ENCODE results near the gene ARHGEF6.

ARHGEF6 gene

DNA sequence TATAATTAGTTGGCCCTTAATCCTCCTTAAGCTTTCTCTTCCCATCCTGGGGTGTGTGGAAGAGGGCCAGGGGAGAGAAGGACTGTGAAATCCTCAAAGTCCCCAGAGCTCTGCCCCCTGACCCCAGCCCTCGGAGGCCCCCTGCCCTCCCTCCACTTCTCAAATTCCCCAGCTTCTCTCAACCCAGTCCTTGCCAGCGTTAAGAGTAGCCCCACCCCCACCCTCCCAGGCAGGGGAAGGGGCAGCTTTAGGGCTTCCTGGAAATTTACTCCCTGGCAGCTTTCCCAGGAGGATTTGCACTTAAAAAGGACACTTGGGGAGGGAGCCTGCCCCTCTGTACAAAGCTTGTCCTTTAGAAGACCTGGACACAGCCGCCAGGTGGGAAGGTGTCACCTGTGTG lies 144.6 kb downstream of the ARHGEF6 start:
- no peak for FAIRE-seq

DNA sequence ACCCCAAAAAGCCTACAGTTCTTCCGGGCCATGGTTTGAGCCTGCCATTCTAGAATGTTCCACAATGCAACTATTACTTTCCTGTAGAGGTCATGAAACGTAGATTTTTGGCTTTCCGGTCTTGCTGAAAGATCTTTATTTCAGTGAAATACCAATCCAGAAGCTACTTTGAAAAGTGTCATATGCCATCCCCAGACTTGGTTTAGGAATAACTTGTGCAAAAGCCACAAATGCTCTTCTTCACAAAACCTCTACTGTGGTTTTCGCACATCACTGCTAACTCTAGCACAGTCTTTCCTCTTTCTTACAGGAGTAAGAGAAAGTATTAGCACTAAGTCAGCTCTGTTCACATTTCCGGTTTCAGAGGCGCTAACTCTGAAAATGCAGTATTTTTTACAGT lies 145.5 kb downstream of the ARHGEF6 start:
- no peak for FAIRE-seq

DNA sequence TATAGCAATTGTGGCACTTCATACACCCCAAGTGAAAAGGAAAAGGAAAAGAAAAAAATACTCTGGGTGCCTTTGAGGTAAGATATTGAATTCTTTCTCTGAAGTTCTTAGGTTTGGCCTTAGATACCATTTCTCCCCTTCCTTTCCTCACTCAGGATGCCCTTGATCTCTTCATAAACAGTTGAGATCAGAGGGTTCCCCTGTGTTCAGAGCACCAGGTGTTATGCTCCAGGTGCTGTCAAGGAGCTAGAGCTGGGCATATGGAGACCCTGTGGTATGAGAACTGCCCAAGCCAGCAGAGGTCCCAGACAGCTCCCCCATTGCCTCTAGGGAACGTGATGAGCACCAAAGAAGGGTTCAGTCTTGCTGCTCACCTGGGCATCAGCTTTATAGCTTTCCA lies 149.9 kb downstream of the ARHGEF6 start:
- no peak for FAIRE-seq

DNA sequence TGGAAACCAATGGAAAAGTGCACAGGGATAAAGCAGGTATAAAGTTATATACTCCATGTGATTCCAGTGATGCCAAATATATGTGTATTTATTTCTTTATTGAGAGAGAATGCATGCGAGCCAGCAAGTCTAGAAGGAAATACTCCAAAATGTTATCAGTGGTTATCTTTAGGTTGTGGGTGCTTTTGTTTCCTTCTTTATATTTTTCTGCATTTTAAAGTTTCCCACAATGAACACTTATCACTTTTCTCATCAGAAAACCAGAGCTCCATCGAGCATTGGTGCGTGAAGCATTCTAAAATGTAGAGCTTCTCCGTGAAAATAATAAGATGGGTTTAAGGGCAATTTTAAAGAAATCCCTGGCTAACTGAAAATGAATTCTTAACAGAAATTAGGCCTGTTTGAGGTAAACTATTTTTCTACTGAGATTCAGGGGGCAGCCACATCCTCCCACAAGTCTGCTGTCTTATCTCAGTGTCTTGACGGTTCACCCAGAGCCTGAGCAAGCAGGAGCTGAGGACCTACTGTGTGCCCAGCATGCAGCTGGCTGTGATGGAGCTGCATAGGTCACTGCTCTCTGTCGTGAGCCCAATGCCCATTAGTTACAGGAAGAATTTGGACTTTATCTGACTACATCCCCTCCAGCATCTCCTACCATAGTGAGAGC lies 151.5 kb downstream of the ARHGEF6 start:
- no peak for FAIRE-seq

DNA sequence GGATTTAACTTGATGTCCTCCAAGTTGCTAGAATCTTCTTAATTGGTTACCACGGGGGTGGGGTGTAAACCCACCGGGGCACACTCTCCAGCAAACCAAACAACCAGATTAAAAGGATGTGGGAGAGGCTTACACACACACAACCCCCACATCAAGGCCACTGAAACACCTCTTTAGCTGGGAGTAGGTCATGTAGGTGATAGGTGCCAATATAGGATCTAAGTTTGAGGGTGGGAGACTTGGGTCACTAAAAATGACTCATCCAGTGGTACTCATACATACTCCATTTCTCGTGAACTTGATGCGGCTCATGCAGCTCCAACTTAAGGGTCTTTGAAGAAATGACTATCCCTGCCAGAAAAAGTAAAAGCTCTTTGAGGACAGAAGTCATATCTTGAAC lies 153.3 kb downstream of the ARHGEF6 start:
- FAIRE-seq, result no peak

DNA sequence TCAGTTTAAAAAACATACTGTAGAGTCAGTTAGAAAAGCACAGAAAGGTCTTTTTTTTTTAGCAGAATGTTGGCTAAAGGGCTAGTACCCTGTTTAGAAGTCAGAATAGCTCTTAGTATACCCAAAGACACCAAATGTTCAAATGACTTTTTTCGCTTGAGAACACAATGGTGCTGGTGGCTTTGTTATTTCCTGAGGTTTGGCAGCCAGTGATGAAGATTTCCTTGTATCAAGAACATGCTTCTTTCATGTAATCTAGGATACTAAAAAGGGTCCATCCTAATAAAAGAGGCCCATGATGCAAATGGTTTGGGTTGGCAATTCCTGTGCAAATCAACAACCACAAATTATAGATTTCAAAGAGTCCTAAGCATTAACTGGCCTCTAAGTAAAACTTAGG lies 153.8 kb downstream of the ARHGEF6 start:
- FAIRE-seq, result no peak

DNA sequence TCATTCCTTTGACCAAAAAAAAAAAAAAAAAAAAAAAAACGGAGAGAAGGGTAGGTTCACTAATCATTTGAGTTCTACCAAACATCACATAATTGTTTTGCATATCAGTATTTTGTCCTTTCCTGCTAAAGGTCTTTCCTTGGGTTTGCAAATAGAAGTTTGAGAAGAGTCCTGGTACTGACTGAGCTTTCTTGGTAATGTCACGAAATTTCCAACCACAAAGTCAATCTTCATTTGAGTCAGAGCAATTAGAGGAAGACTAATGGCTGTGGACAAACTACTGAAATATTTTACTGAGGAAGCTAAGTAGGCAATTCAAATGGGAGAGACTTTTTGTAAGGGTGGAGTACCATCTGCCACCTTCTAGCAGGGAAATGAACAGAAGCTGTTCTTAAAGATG lies 154.5 kb downstream of the ARHGEF6 start:
- FAIRE-seq, result no peak

DNA sequence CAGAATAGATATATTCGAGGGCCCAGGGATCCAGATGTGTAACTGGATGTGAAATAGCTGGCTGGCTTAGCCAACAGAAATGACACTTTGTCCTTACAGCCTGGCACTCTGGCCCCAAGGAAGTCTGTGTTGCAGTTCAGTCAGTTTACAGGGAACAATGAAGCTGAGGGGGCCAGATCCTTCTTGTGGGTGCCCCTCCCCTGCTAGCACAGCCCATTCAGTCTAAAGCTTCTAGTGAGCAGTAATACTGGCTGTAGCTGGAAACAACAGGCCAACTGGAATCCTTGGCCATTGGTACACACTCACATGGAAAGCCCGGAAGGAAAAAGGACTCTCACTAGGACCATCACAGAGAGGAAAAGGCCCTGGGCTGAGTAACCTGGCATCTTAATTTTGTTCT lies 155.5 kb downstream of the ARHGEF6 start:
- no peak for FAIRE-seq

DNA sequence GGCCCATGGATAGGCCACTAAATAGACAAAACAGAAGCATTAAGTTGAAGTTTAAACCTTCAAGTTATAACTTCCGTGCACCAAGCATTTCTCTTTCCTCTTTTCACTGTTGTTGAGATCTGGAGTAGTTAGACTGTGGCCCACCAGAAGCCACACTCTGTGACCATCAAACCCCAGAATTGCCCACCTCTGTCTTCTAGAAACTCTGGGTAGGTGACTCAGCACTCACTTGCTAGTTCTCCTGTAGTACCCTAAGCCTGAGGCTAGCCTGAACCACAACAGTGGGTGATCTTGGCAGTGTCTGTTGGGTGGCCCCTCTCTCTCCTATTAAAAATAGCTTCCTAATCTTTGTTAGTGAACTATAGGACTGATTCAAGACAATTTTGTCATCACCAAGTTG lies 157.3 kb downstream of the ARHGEF6 start:
- no peak for FAIRE-seq

DNA sequence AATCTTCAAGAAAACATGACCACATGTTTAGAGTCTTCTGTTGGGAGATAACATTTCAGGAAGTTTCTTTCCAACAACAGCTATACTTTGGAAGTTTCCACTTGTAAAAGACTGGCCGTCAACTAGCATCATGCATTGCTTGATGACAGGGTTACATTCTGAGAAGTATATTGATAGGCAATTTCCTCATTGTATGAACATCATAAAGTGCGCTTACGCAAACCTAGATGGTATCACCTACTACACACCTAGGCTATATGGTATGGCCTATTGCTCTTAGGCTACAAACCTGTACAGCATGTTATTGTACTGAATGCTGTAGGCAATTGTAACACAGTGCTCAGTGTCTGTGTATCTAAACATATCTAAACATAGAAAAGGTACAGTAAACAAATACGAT lies 158.2 kb downstream of the ARHGEF6 start:
- no peak for FAIRE-seq

DNA sequence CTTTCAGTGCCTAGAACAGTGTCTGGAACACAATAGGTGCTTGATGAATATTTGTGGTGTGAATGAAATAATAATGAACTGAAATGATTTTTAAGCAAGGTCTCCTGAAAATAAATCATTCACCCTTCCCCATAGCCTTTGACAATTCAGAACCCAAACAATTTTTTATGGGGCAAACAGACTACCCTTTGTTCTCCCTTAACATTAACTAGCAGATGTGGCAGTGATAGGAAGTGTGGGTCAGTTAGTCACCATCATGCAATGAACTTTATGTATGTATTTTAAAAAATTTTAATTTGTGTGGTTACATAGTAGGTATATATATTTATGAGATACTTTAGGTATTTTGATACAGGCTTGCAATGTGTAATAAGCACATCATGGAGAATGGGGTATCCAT lies 160.0 kb downstream of the ARHGEF6 start:
- FAIRE-seq, result no peak

DNA sequence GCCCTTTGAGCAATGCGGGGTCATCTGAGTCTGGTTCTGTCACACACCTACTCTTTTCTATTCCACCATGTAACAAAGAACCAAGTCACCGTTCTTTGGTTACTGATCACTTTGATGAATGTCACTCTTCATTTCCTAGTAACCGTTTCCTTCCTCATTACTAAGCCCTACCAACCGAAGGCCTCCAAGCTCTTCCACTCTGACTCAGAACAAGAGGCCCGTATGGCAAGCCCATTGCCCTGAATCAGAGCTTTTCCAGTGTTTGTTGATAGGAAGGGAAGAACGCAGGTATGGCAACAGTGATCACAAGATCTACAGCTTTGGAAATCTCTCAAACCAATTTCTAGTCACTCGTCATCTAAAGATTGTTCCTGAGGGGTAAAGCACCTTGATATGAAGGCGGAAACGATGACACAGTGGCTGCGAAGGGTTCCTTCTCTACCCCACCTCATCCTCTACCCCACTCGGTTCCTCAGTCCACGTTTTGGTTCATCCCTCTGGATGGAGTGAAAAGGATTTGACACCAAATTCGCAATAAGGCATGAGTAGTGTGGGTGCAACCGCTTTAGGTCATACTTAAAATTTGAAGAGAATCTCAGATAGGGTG lies 160.7 kb downstream of the ARHGEF6 start:
- no peak for FAIRE-seq

DNA sequence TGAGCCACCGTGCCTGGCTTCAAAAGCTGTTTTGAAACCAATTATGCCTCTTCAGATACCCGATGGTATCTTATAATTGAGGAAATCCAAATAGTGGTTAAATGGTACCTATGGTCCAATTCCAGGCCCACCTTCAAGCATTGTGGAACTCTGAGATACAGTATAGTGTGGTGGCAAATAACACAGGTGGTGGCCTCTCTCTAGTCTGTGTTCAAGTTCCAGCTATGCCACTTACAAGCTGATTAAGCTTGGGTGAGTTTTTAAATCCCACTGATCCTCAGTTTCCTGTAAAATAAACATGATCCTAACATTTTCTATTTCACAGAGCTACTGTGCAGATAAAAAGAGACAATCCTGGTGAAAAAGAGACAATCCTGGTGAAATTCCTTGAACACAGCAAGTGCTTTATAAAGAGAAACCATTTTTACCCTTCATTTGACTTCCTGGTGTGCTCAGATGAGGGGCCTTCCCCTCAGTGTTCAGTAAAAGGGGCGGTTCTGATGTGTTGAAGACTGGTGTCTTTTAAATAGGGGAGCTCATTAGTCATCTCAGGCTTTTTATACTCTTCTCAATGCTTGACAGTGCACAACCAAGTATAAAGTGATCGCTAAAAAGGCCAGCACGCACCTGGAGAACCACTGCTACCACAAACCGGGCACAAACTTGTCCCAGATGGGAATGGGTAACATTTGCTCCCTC lies 163.6 kb downstream of the ARHGEF6 start:
- FAIRE-seq, result no peak
